CD4-positive, alpha-beta memory T cell (primary cell): ENCODE measurements around the gene ADSS1. TPM values are rescaled to one million over a fixed set of nuclear protein-coding genes. Genes with fewer than 3 reads are reported as not detected.

Experiments used
- CTCF ChIA-PET: fragments of 350-600 bp; sonication (Branson Sonifier 250); formaldehyde crosslinking; loops from one replicate; lab custom pipeline; 2021; ENCODE audit warnings: inconsistent platforms; ENCODE audit not compliant: partially characterized antibody; lab: Charles Lee
- POLR2A ChIA-PET: fragments of 350-600 bp; sonication (Branson Sonifier 250); formaldehyde crosslinking; loops from one replicate; lab custom pipeline; 2021; ENCODE audit not compliant: partially characterized antibody; lab: Charles Lee
- DNase-seq, 5 donors: peaks; one replicate each; pipeline versions ENCODE4 v3.0.0 to v3.0.0-alpha.2; 2020 to 2022; ENCODE audit warnings: mixed read lengths in 1 of 5
- H3K27ac ChIP-seq: one replicate; pipeline ENCODE4 v1.7.0; 2013; ENCODE audit warnings: low read depth, low read length
- H3K27me3 ChIP-seq: 2 replicates; pipeline ENCODE4 v1.7.0; 2013; ENCODE audit warnings: mild to moderate bottlenecking, low read length, moderate library complexity; ENCODE audit not compliant: insufficient read depth
- H3K36me3 ChIP-seq: 2 replicates; pipeline ENCODE4 v1.7.0; 2013; ENCODE audit warnings: mild to moderate bottlenecking, low read length, moderate library complexity; ENCODE audit not compliant: insufficient read depth
- H3K4me1 ChIP-seq: 2 replicates; pipeline ENCODE4 v1.7.0; 2013; ENCODE audit warnings: mild to moderate bottlenecking, low read length, moderate library complexity; ENCODE audit not compliant: insufficient read depth
- H3K4me3 ChIP-seq, 2 donors: one replicate each; pipeline ENCODE4 v1.7.0; 2013; ENCODE audit warnings: low read length in 2 of 2, mild to moderate bottlenecking in 1 of 2
- H3K9me3 ChIP-seq, 2 donors: one replicate each; pipeline ENCODE4 v1.7.0; 2013; ENCODE audit warnings: low read length in 2 of 2, control low read depth in 1 of 2; ENCODE audit not compliant: control insufficient read depth in 1 of 2
- H3K27ac Mint-ChIP-seq, 7 donors: one replicate each; pipeline ENCODE4 v1.8.0; 2020 to 2021; ENCODE audit warnings: mixed read lengths in 7 of 7, mild to moderate bottlenecking in 6 of 7, inconsistent platforms in 3 of 7, moderate library complexity in 3 of 7
- H3K27me3 Mint-ChIP-seq, 2 donors: one replicate each; pipeline ENCODE4 v1.8.0; 2020 to 2021; ENCODE audit warnings: mixed read lengths in 2 of 2
- H3K36me3 Mint-ChIP-seq, 2 donors: one replicate each; pipeline ENCODE4 v1.8.0; 2020 to 2021; ENCODE audit warnings: mixed read lengths in 2 of 2, inconsistent platforms in 1 of 2, mild to moderate bottlenecking in 1 of 2
- H3K4me1 Mint-ChIP-seq, 4 donors: one replicate each; pipeline ENCODE4 v1.8.0; 2020 to 2021; ENCODE audit warnings: mixed read lengths in 4 of 4, mild to moderate bottlenecking in 1 of 4
- H3K4me3 Mint-ChIP-seq, 8 donors: one replicate each; pipeline ENCODE4 v1.8.0; 2020 to 2021; ENCODE audit warnings: mixed read lengths in 8 of 8, mild to moderate bottlenecking in 7 of 8, moderate library complexity in 6 of 8, inconsistent platforms in 3 of 8
- H3K9me3 Mint-ChIP-seq, 8 donors: one replicate each; pipeline ENCODE4 v1.8.0; 2020 to 2021; ENCODE audit warnings: mixed read lengths in 8 of 8, mild to moderate bottlenecking in 5 of 8, inconsistent platforms in 3 of 8, moderate library complexity in 1 of 8
- intact Hi-C: fragments of 100-400 bp; cut with micrococcal nuclease; formaldehyde crosslinking; loops from one replicate; pipeline ENCODE4 v1.15.1; 2023
- polyA plus RNA-seq, 2 donors: library from polyadenylated mRNA; unstranded; fragments of 300-500 nt; fragmentation: Illumina TruSeq; gene quantifications; one replicate each; pipeline ENCODE4 v1.2.3, GENCODE V29; 2021
- total RNA-seq, 2 experiments: library from RNA; stranded (reverse); gene quantifications; one replicate each; pipeline ENCODE4 v1.2.3, GENCODE V29; 2021

The ADSS1 gene
- total and polyA plus RNA-seq, 4 experiments from 2014 or later = 0.16 to 1.8 (median 1.5) TPM

GRCh38 chr14:104709387-104710039 is 14.5 kb upstream of the ADSS1 start:
- H3K27ac ChIP-seq = no peak overlapping the region
- peaks cover 17% of the 10 kb centered on the region for H3K36me3 ChIP-seq
- H3K9me3 ChIP-seq = no peaks in the 10 kb centered on the region
- CTCF ChIA-PET = interaction anchor here (0.8 to 2.2 kb wide), 6 partner anchors 20 to 63 kb away, joined by 4 to 28 read pairs (median 4); partner anchors contain the start of gene INF2
- peaks cover 5% of the 10 kb centered on the region for H3K4me1 ChIP-seq
- intact Hi-C loops = no loop called here
- H3K4me3 Mint-ChIP-seq = no peak overlapping the region
- no peak for DNase-seq
- no peaks in the 10 kb centered on the region for H3K27me3 ChIP-seq
- no peaks in the 10 kb centered on the region for H3K9me3 Mint-ChIP-seq
- POLR2A ChIA-PET = interaction anchor here (1.1 to 2.4 kb wide), 3 partner anchors 14 to 44 kb away, joined by 4 to 11 read pairs (median 6); no protein-coding TSS in a partner anchor
- peaks cover 0 to 13% of the 10 kb centered on the region in 2 donors for H3K36me3 Mint-ChIP-seq
- H3K4me1 Mint-ChIP-seq = peaks cover 1 to 5% (median 3%) of the 10 kb centered on the region in 4 donors
- H3K4me3 ChIP-seq = no peak overlapping the region
- no peaks in the 10 kb centered on the region for H3K27me3 Mint-ChIP-seq
- H3K27ac Mint-ChIP-seq = no peak overlapping the region

- Histone ChIP-seq H3K9me3 (no peaks in the 10 kb centered on the region), H3K27me3 (no peaks in the 10 kb centered on the region), H3K4me1 (peaks cover 5% of the 10 kb centered on the region), H3K27ac (no peak overlapping the region), H3K4me3 (no peak overlapping the region), H3K36me3 (peaks cover 17% of the 10 kb centered on the region)
- Mint-ChIP-seq H3K4me1 (peaks cover 1 to 5% (median 3%) of the 10 kb centered on the region in 4 donors), H3K9me3 (no peaks in the 10 kb centered on the region), H3K27me3 (no peaks in the 10 kb centered on the region), H3K36me3 (peaks cover 0 to 13% of the 10 kb centered on the region in 2 donors), H3K4me3 (no peak overlapping the region), H3K27ac (peak overlapping the region in 2 of 7 donors; percentile 24 to 36)
- no peak for DNase-seq
- ChIA-PET POLR2A (interaction anchor here (2.4 kb wide), 1 partner anchor 33 kb away, joined by 6 read pairs; no protein-coding TSS in a partner anchor), CTCF (interaction anchor here (1.2 to 2.2 kb wide), 4 partner anchors 15 to 62 kb away, joined by 5 to 28 read pairs (median 8); partner anchors contain the start of gene INF2)
- intact Hi-C loops = no loop called here
Observed at GRCh38 chr14:104710071-104710735, 13.8 kb upstream of the ADSS1 start.

GRCh38 chr14:104712881-104713734 is 10.9 kb upstream of the ADSS1 start:
- H3K27ac Mint-ChIP-seq = no peak overlapping the region

GRCh38 chr14:104714066-104714465 is 10.0 kb upstream of the ADSS1 start:
- H3K9me3 ChIP-seq = no peaks in the 10 kb centered on the region
- ChIA-PET CTCF (no interaction called here), POLR2A (no interaction called here)

More at GRCh38 chr14:104712881-104713734, 10.9 kb upstream of the ADSS1 start:
- ChIA-PET CTCF (no interaction called here), POLR2A (no interaction called here)
- H3K27ac ChIP-seq = no peak overlapping the region
- intact Hi-C loops = no loop called here
- no peaks in the 10 kb centered on the region for H3K27me3 ChIP-seq
- H3K27me3 Mint-ChIP-seq = no peaks in the 10 kb centered on the region
- H3K36me3 Mint-ChIP-seq = peaks cover 3 to 20% of the 10 kb centered on the region in 2 donors
- H3K4me3 ChIP-seq = no peak overlapping the region
- peaks cover 17% of the 10 kb centered on the region for H3K36me3 ChIP-seq
- H3K4me3 Mint-ChIP-seq = no peak overlapping the region
- H3K9me3 ChIP-seq = no peaks in the 10 kb centered on the region
- peaks cover 3 to 5% (median 4%) of the 10 kb centered on the region in 4 donors for H3K4me1 Mint-ChIP-seq
- peaks cover 5% of the 10 kb centered on the region for H3K4me1 ChIP-seq
- no peaks in the 10 kb centered on the region for H3K9me3 Mint-ChIP-seq
- DNase-seq = no peak

DNA sequence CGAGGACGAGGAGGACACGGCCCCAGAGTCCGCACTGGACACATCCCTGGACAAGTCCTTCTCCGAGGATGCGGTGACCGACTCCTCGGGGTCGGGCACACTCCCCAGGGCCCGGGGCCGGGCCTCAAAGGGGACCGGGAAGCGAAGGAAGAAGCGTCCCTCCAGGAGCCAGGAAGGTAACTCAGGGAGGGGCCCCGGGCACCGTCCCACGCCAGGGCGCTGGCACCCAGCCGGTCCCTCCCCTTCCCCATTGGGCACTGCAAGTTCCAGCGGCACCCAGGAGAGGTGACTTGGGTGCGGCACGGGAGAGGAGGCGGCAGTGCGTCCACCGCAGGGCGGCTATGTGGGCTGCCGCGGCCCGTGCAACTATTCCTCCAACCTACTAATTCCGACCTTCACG is 9.3 kb upstream of the ADSS1 start:
- peaks cover 3 to 17% of the 10 kb centered on the region in 2 donors for H3K36me3 Mint-ChIP-seq
- H3K4me3 ChIP-seq = no peak overlapping the region
- H3K27me3 Mint-ChIP-seq = no peaks in the 10 kb centered on the region
- no peaks in the 10 kb centered on the region for H3K27me3 ChIP-seq
- POLR2A ChIA-PET = no interaction called here
- intact Hi-C loops = no loop called here
- no peak overlapping the region for H3K4me3 Mint-ChIP-seq
- H3K9me3 Mint-ChIP-seq = no peaks in the 10 kb centered on the region
- H3K9me3 ChIP-seq = no peaks in the 10 kb centered on the region
- CTCF ChIA-PET = no interaction called here
- DNase-seq = no peak
- peaks cover 17% of the 10 kb centered on the region for H3K36me3 ChIP-seq
- H3K4me1 Mint-ChIP-seq = peaks cover 0 to 2% (median under 1%) of the 10 kb centered on the region in 4 donors
- no peak overlapping the region for H3K27ac Mint-ChIP-seq
- H3K27ac ChIP-seq = no peak overlapping the region
- H3K4me1 ChIP-seq = no peaks in the 10 kb centered on the region

More at GRCh38 chr14:104714066-104714465, 10.0 kb upstream of the ADSS1 start:
- Mint-ChIP-seq H3K4me3 (no peak overlapping the region), H3K4me1 (peaks cover 0 to 2% (median under 1%) of the 10 kb centered on the region in 4 donors), H3K27ac (no peak overlapping the region), H3K9me3 (no peaks in the 10 kb centered on the region), H3K36me3 (peaks cover 3 to 17% of the 10 kb centered on the region in 2 donors), H3K27me3 (no peaks in the 10 kb centered on the region)
- Histone ChIP-seq H3K4me3 (no peak overlapping the region), H3K36me3 (peaks cover 17% of the 10 kb centered on the region), H3K27me3 (no peaks in the 10 kb centered on the region), H3K4me1 (no peaks in the 10 kb centered on the region), H3K27ac (no peak overlapping the region)
- DNase-seq = no peak
- intact Hi-C loops = no loop called here

DNA sequence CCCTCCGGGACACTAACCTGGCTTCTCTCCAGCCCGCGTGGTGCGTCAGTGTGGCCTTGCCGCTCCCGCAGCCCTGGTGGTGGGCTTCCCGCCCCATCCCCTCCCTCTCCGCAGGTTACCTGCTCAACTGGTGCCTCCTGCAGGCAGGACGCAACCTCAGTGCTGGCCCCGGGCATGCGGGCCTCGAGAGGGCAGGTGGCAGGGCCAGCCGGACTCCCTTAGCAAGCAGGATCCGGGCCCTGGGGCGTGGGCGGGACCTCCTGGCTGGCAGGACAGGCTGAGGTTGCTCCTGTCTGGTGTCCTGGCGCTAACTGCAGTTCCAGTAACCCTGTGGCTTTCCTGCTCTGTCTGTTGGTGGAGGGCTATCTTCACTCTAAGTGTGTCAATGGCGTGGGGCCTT is 8.6 kb upstream of the ADSS1 start:
- POLR2A ChIA-PET = no interaction called here
- no peak overlapping the region for H3K27ac Mint-ChIP-seq

More for the DNA sequence above, 8.6 kb upstream of the ADSS1 start:
- CTCF ChIA-PET = no interaction called here
- H3K36me3 Mint-ChIP-seq = peaks cover 3 to 19% of the 10 kb centered on the region in 2 donors
- H3K27me3 ChIP-seq = no peaks in the 10 kb centered on the region
- no peaks in the 10 kb centered on the region for H3K9me3 ChIP-seq
- H3K27me3 Mint-ChIP-seq = no peaks in the 10 kb centered on the region
- H3K4me3 ChIP-seq = no peak overlapping the region
- no peak overlapping the region for H3K4me3 Mint-ChIP-seq
- no peaks in the 10 kb centered on the region for H3K9me3 Mint-ChIP-seq
- intact Hi-C loops = no loop called here
- no peak for DNase-seq
- no peak overlapping the region for H3K27ac ChIP-seq
- H3K4me1 Mint-ChIP-seq = peaks cover 0 to 2% (median under 1%) of the 10 kb centered on the region in 4 donors
- H3K4me1 ChIP-seq = no peaks in the 10 kb centered on the region
- peaks cover 17% of the 10 kb centered on the region for H3K36me3 ChIP-seq
